AG08396 (cell line): Measurements from ENCODE around the gene MYOM1.
"Not testable (repeated sequence)": the region's sequence is repeated elsewhere in the genome, so short reads cannot be mapped to it uniquely, and the experiment has no call there.

Experiments used
- DNase-seq: peaks from one replicate; pipeline ENCODE4 v3.0.0; 2012; ENCODE audit warnings: low spot score, mixed read lengths

MYOM1 gene

GRCh38 chr18:3218819-3219218, 949 bp downstream of the MYOM1 start:
- DNase-seq, result no peak

GRCh38 chr18:3217948-3218647, 1.7 kb downstream of the MYOM1 start:
- DNase-seq, result peak; percentile 22

- DNase-seq, result no peak
Observed at GRCh38 chr18:3216987-3217386, 2.8 kb downstream of the MYOM1 start.

DNA sequence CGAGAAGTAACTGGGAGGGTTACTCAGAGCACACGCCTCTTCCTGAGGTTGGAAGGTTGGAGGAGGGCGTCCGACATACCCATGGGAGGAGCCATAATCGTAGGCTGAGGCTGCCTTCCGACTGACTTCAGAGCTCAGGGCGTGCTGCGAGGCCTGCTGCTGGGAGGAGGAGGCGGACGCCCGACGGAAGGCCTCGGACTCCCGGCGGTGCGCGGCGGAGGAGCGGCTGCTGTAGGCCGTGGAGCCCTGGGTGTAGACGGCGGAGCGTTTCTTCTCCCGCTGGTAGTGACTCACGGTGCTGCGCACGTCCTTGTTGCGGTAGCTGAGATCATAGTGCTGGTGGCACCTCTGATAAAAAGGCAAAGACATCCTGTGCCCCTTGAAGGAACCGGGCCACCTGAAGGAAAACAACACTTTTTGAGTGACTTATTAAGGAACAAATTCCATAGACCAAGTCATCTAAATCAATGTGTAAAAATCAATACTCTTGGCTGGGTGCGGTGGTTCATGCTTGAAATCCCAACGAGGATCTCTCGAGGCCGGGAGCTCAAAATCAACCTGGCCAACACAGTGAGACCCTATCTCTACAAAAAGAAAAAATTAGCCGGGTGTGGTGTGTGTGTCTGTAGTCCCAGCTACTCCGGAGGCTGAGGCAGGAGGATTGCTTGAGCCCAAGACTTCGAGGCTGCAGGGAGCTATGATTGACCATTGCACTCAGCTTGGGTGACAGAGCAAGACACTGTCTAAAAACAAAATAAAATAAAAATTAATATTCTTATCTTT, 4.7 kb downstream of the MYOM1 start:
- no peak for DNase-seq

GRCh38 chr18:3213300-3214059, 6.3 kb downstream of the MYOM1 start:
- DNase-seq, result no peak

DNA sequence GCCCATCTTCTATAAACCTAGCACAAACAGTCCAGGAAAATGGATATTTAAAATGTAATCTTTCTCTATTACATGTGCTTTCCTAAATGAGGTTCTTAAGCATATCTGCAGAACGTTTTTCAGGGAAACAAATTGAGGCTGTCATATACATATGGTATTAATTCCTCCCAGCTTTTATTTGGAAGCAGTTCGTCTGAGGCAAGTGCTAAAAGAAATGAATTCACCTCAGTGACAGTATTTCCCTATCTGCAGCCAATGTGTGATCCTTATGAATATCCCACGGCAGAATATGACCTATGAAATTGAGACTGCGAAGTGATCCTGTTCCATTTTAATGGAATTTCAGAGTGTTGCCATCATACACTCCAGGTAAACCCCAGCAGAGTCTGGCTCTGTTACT, 7.1 kb downstream of the MYOM1 start:
- no peak for DNase-seq

- peak; percentile 21 for DNase-seq
Observed at GRCh38 chr18:3211236-3211992, 8.4 kb downstream of the MYOM1 start.

DNA sequence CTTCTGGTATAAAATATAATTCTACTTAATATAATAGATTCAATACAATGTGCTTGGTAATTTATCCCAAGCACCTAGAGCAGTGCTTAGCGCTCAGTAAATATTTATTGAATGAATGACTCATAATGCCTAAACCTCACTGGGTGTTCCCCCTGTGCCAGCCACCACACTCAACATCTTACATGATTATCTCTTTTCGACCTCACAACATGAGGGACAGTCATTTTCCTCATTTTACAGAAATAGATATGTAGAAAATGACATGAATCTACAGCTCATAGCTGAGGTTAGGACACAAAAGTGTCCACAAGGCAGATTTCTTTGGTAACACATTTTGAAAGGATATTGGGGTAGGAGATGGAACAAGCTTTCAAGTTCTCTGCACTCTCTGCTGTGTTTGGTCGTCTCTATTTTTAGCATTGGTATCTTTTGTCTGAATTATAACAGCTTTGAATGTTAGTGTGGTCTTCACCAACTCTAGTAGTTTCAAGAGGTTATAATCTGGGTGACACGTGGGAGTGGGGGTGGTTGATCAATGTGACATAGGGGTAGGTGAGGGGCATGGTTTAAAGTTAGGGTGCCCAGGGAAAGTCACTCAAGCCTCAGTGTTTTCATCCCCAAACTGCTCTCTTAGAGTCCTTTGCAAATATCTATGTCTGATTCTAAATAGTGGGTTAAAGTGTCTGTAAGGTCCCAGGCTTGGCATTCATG, 9.8 kb downstream of the MYOM1 start:
- DNase-seq, result no peak

GRCh38 chr18:3207565-3207964, 12.2 kb downstream of the MYOM1 start:
- peak; percentile 25 for DNase-seq

DNA sequence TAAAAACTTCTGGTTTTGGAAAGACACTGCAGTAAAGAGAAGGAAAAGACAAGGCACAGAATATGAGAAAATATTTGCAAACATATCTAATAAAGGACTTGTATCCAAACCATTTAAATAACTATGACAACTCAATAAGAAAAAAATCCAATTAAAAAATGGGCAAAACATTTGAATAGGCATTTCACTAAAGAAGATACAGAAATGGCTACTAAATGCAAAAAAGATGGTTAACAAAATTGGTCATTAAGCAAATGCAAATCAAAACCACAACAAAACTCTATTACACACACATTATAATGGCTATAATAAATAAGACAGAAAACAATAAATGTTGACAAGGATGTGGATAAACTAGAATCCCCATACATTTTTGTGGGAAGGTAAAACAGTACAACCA, 14.5 kb downstream of the MYOM1 start:
- no peak for DNase-seq

- no peak for DNase-seq
Observed at GRCh38 chr18:3199942-3200645, 19.7 kb downstream of the MYOM1 start.

GRCh38 chr18:3198260-3198860, 21.4 kb downstream of the MYOM1 start:
- DNase-seq, result not testable (repeated sequence)

GRCh38 chr18:3194947-3195612, 24.7 kb downstream of the MYOM1 start:
- no peak for DNase-seq

DNA sequence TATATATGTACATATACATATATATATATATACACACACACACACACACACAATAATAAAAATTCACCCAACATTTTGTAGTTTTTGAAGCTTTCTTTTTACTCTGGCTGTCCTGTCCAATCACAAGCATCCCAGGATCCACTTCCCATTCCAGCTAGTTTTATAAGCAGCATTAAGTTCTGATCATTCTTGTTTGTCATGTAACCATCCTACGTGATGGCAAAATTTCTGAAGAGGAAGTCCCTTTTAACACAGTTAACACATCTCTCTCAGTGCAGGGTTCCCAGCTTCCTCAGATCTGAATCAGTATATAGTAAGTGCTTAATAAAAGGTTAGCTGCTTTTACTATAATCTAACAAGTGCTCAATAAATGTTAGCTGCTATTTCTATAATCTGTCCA, 26.4 kb downstream of the MYOM1 start:
- no peak for DNase-seq

- no peak for DNase-seq
Observed at GRCh38 chr18:3192752-3193151, 27.0 kb downstream of the MYOM1 start.

DNA sequence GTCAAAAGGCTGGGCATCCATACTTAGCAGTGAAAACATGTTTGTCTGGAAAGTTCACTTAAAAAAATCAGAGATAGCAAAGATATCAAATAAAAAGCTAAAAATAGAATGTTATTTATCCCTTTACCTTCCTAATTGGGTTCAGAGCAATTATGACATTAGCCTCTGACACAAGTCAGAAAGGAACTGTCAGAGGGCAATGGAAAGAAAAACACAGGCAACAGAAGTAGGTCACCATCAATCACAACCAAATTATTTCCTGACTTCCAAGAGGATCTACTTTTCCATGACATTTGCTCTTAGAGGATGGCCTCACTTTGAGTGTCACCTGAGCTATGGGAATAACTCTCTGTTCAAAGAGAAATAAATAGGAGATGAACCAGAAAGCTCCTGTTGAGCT, 27.5 kb downstream of the MYOM1 start:
- no peak for DNase-seq

DNA sequence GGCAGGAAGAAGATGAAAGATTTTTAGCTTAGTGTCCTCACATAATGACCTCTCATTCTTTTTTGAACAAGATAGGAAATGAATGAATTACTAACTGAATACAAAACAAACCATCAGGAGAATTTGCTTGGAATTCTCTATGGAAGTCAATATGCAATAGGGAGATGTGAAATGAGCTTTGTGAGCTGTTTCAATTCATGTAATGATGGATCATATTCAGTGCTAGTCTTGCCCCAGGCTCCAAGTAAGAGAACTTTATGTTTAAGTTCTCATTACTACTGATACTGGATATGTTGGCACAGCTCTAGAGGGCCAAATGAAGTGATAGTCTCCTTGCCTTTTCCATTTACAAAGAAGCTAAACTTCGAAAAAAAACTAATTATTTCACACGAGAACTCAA, 29.2 kb downstream of the MYOM1 start:
- no peak for DNase-seq

- no peak for DNase-seq
Observed at GRCh38 chr18:3189884-3190283, 29.9 kb downstream of the MYOM1 start.

DNA sequence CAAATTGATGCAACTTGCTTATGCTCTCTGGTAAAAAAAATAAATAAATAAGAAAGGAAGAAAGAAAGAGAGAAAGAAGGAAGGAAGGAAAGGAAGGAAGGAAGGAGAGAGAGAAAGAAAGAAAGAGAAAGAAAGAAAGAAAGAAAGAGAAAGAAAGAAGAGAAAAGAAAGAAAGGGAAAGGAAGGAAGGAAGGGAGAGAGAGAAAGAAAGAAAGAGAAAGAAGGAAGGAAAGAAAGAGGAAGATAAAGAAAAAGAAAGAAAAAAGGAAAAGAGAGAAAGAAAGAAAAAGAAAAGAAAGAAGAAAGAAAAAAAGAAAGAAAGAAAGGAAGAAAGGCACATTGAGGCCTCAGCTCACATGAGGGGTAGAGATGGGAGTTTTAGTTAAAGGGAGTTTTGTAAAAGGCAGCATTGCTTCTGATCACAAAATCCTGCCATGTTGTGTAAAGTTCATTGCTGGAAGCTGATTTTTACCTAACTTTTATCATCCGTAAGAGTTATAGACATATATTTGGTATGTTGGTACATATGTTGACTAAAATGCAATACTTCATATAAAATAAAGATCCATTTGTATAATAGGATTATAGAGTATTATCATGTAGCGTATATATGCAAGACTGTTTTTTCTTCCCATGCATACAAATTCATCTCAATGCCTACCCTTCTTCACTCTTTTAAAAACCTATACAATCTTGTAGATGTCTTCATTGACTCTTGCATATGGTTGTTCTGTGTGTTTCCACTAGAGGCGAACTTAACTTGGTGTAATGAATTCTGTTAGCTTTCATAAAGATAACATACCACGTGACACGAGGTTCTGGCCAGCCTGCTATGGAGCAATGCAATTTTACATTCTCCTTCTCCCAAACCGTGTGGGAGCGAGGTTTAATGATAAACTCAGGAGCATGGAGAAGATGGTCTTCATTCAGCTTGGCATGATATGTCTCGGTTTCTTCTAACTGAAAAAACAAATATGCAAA, 32.8 kb downstream of the MYOM1 start:
- no peak for DNase-seq
